Esophagus muscularis mucosa (tissue), 3 donors: ENCODE data around the gene ST6GAL2.

ENCODE experiments used
- POLR2A ChIP-seq: fragments of 450-650 bp; IDR thresholded peaks from one replicate; pipeline ENCODE4 v1.6.1; 2017; ENCODE audit warnings: antibody characterized with exemption, moderate library complexity, mild to moderate bottlenecking, low read depth
- POLR2AphosphoS5 ChIP-seq, 2 donors: sonication (generic); formaldehyde crosslinking; IDR thresholded peaks; one replicate each; pipeline ENCODE4 v1.6.1; 2017; ENCODE audit warnings: antibody characterized with exemption in 2 of 2
- TF ChIP-seq, protein P1 (sequence below), 3 experiments: fragments of 200-600 bp in 2 of 3; fragments of 450-650 bp in 1 of 3; sonication (generic) in 2 of 3; IDR thresholded peaks; one replicate each; pipeline ENCODE4 v1.5.1; 2017 to 2019; ENCODE audit warnings: antibody characterized with exemption in 3 of 3, mild to moderate bottlenecking in 2 of 3, moderate library complexity in 1 of 3

DNA sequence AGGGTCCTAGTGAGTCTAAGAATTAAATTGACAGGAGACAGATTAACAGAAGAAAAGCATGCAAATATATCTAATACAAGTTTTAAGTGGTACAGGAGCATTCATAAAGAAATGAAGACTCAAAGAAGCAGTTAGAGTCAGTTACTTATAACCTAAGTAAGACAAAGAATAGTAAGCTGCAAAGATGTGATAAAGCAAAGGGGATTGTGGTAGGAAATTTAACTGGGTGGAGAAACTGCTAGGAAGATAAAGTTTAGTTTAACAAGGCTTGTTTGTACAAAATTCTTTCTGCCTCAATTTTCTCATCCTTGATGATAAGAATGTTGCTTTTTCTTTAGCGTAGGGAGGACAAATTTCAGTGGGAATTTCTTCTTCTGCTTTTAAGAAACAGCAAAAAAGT lies 35.5 kb upstream of the ST6GAL2 start:
- TF ChIP-seq, protein P1, sequence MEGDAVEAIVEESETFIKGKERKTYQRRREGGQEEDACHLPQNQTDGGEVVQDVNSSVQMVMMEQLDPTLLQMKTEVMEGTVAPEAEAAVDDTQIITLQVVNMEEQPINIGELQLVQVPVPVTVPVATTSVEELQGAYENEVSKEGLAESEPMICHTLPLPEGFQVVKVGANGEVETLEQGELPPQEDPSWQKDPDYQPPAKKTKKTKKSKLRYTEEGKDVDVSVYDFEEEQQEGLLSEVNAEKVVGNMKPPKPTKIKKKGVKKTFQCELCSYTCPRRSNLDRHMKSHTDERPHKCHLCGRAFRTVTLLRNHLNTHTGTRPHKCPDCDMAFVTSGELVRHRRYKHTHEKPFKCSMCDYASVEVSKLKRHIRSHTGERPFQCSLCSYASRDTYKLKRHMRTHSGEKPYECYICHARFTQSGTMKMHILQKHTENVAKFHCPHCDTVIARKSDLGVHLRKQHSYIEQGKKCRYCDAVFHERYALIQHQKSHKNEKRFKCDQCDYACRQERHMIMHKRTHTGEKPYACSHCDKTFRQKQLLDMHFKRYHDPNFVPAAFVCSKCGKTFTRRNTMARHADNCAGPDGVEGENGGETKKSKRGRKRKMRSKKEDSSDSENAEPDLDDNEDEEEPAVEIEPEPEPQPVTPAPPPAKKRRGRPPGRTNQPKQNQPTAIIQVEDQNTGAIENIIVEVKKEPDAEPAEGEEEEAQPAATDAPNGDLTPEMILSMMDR (IDR thresholded peaks at IDR 0.05) = no peak
- TF ChIP-seq POLR2AphosphoS5 (IDR thresholded peaks at IDR 0.05) (no peak), POLR2A (no peak)
